T1000 (cell line): ENCODE data around the gene SHBG.
A peak's percentile ranks its signal among the peaks of the same experiment; 100 is the strongest.
"Not testable (repeated sequence)": the region's sequence is repeated elsewhere in the genome, so short reads cannot be mapped to it uniquely, and the experiment has no call there.

Experiments used
- DNase-seq: peaks from one replicate; lab custom pipeline; 2025; ENCODE audit warnings: mixed read lengths; lab: John Stamatoyannopoulos, UW

The SHBG gene

GRCh38 chr17:7611635-7612293, 18.2 kb upstream of the SHBG start:
- DNase-seq: no peak

- DNase-seq: no peak
These were observed 17.7 kb upstream of the SHBG start for GRCh38 chr17:7612294-7612640.

- no peak for DNase-seq
These were observed 16.0 kb upstream of the SHBG start for GRCh38 chr17:7613769-7614424.

GRCh38 chr17:7614425-7615264, 15.3 kb upstream of the SHBG start, which contains the start of gene FXR2:
Gene FXR2, minus strand, starts transcription at chr17:7614897. Its CDS starts 365 bp downstream, at chr17:7614532.
- peak; percentile 99 for DNase-seq

GRCh38 chr17:7615265-7615747, 14.6 kb upstream of the SHBG start:
- DNase-seq: no peak

GRCh38 chr17:7618608-7619007, 11.3 kb upstream of the SHBG start:
- no peak for DNase-seq

GRCh38 chr17:7620835-7621234, 9.1 kb upstream of the SHBG start:
- DNase-seq: no peak

GRCh38 chr17:7623661-7624060, 6.3 kb upstream of the SHBG start:
- no peak for DNase-seq

- DNase-seq: not testable (repeated sequence)
These were observed 4.2 kb upstream of the SHBG start for GRCh38 chr17:7625749-7626148.

- no peak for DNase-seq
These were observed 3.6 kb upstream of the SHBG start for GRCh38 chr17:7626307-7626706.

- DNase-seq: no peak
These were observed 3.0 kb upstream of the SHBG start for GRCh38 chr17:7626956-7627249.

- DNase-seq: peak; percentile 91
These were observed 2.4 kb upstream of the SHBG start, which contains the start of gene SAT2 for GRCh38 chr17:7627250-7628121. Gene SAT2, minus strand, starts transcription at chr17:7627821. Its CDS starts 186 bp downstream, at chr17:7627635.

GRCh38 chr17:7631398-7632380, 1.8 kb downstream of the SHBG start:
- no peak for DNase-seq

- DNase-seq: peak; percentile 6
These were observed 2.6 kb downstream of the SHBG start for GRCh38 chr17:7632492-7632894.

GRCh38 chr17:7633093-7633492, 3.2 kb downstream of the SHBG start:
- DNase-seq: no peak

GRCh38 chr17:7634384-7634783, 4.4 kb downstream of the SHBG start:
- DNase-seq: no peak

GRCh38 chr17:7636163-7636562, 6.2 kb downstream of the SHBG start:
- DNase-seq: no peak

GRCh38 chr17:7640783-7641182, 10.8 kb downstream of the SHBG start:
- no peak for DNase-seq

- DNase-seq: peak; percentile 14
These were observed 11.7 kb downstream of the SHBG start for GRCh38 chr17:7641635-7642034.

GRCh38 chr17:7644775-7645174, 14.8 kb downstream of the SHBG start:
- DNase-seq: no peak

- DNase-seq: no peak
These were observed 16.5 kb downstream of the SHBG start for GRCh38 chr17:7646457-7646856.
